Fibroblast of villous mesenchyme (primary cell): ENCODE data around the gene TGM2. TPM values are rescaled to one million over a fixed set of nuclear protein-coding genes. Genes with fewer than 3 reads are reported as not detected.

Experiments
- DNase-seq: peaks from one replicate; pipeline ENCODE4 v3.0.0-alpha.2; 2010; ENCODE audit warnings: low read depth
- H3K4me3 ChIP-seq: 2 replicates; pipeline ENCODE4 v1.5.1; 2011; ENCODE audit warnings: low read depth, mild to moderate bottlenecking, low read length
- CTCF ChIP-seq: IDR thresholded peaks from 2 replicates; pipeline ENCODE4 v1.5.1; 2012; ENCODE audit warnings: low read depth, mild to moderate bottlenecking, low read length; ENCODE audit not compliant: insufficient read depth
- total RNA-seq: library from RNA; depleted of rRNA; stranded (reverse); fragments of >200 nt; gene quantifications from 2 replicates; pipeline ENCODE4 v1.2.3, GENCODE V29; 2012

The TGM2 gene
- total RNA-seq, 1 donor: 2,020 TPM

GRCh38 chr20:38198238-38198861 lies 33.3 kb upstream of the TGM2 start:
- no peak for DNase-seq
- no peak overlapping the region for H3K4me3 ChIP-seq
- no peak for TF ChIP-seq CTCF

- DNase-seq: no peak
- no peak for TF ChIP-seq CTCF
Measured at GRCh38 chr20:38197619-38198018, 32.5 kb upstream of the TGM2 start.

GRCh38 chr20:38197217-38197616 lies 32.1 kb upstream of the TGM2 start:
- TF ChIP-seq CTCF: no peak
- H3K4me3 ChIP-seq: no peak overlapping the region
- no peak for DNase-seq

More at GRCh38 chr20:38197619-38198018, 32.5 kb upstream of the TGM2 start:
- H3K4me3 ChIP-seq: no peak overlapping the region

GRCh38 chr20:38196592-38196991 lies 31.5 kb upstream of the TGM2 start:
- no peak overlapping the region for H3K4me3 ChIP-seq
- peak; percentile 94 for DNase-seq
- TF ChIP-seq CTCF: no peak

- no peak for DNase-seq
- no peak for TF ChIP-seq CTCF
- H3K4me3 ChIP-seq: no peak overlapping the region
Measured at GRCh38 chr20:38196076-38196475, 31.0 kb upstream of the TGM2 start.

- no peak overlapping the region for H3K4me3 ChIP-seq
- no peak for DNase-seq
- no peak for TF ChIP-seq CTCF
Measured at GRCh38 chr20:38195521-38195920, 30.5 kb upstream of the TGM2 start.

- no peak for TF ChIP-seq CTCF
- DNase-seq: no peak
- H3K4me3 ChIP-seq: no peak overlapping the region
Measured at GRCh38 chr20:38194971-38195504, 30.0 kb upstream of the TGM2 start.
